ENCODE measurements around the gene NFE2L1. TPM values are rescaled to one million over a fixed set of nuclear protein-coding genes. Genes with fewer than 3 reads are reported as not detected.

The NFE2L1 gene
- total and polyA plus RNA-seq, 2 of the 8 experiments (the other 6 are each of a cell fraction or from before 2014, with no cell fraction given) = 140 to 143 TPM

GRCh38 chr17:48024149-48025039, 23.8 kb upstream of the NFE2L1 start:
- no peak overlapping the region for H3K23ac ChIP-seq (ENCODE audit: insufficient read length)
- H2AK5ac ChIP-seq (ENCODE audit: low read depth, low read length) = no peak overlapping the region
- H3K4me2 ChIP-seq (ENCODE audit: insufficient read depth in 1 of 2, low read depth in 2 of 2, low read length in 2 of 2) = peak overlapping the region; percentile 42 to 86
- no peak overlapping the region for H3K18ac ChIP-seq (ENCODE audit: extremely low read depth, low read length)
- DNase-seq (ENCODE audit: low read depth in 1 of 2, low spot score in 2 of 2) (peak in 1 of 2 experiments; percentile 66), FAIRE-seq (no peak)
- no peak overlapping the region for H2AFZ ChIP-seq (ENCODE audit: low read length)
- no peaks in the 10 kb centered on the region for H3K79me2 ChIP-seq (ENCODE audit: control insufficient read depth in 1 of 2, insufficient read depth in 2 of 2, low read length in 2 of 2)
- H2BK5ac ChIP-seq (ENCODE audit: low read depth, low read length) = no peak overlapping the region
- ChIA-PET CTCF (ENCODE audit: partially characterized antibody) (interaction anchor here (0.7 to 8.9 kb wide), 24 partner anchors 11 to 598 kb away, joined by 3 to 181 read pairs (median 5); partner anchors contain the start of genes NFE2L1 and SNX11), POLR2A (ENCODE audit: partially characterized antibody) (interaction anchor here (0.9 to 28.1 kb wide), 4 partner anchors 11 to 69 kb away, joined by 4 to 1227 read pairs (median 7); partner anchors contain the start of gene NFE2L1)
- H3K4me3 ChIP-seq (ENCODE audit: extremely low read depth in 1 of 4, insufficient read depth in 2 of 4, low read depth in 3 of 4, low read length in 4 of 4) = peak overlapping the region; percentile 23 to 65 (median 44)
- no peaks in the 10 kb centered on the region for H3K9me3 ChIP-seq (ENCODE audit: insufficient read depth in 2 of 2, low read depth in 1 of 2, low read length in 1 of 2)
- no peaks in the 10 kb centered on the region for H3K36me3 ChIP-seq (ENCODE audit: control insufficient read depth in 2 of 4, insufficient read depth in 4 of 4, low read length in 3 of 4)
- no peaks in the 10 kb centered on the region for H4K20me1 ChIP-seq (replicated peaks in 1 of 2; ENCODE audit: control insufficient read depth in 1 of 2, insufficient read depth in 2 of 2, low read length in 2 of 2)
- H2BK12ac ChIP-seq (ENCODE audit: low read depth, low read length) = no peak overlapping the region
- H3K56ac ChIP-seq (replicated peaks; ENCODE audit: insufficient read length, low read depth, low read length) = no peak overlapping the region
- H3K14ac ChIP-seq (ENCODE audit: insufficient read length) = no peak overlapping the region
- peaks cover 2 to 23% (median 17%) of the 10 kb centered on the region in 4 experiments for H3K27me3 ChIP-seq (replicated peaks in 1 of 4; ENCODE audit: control insufficient read depth in 3 of 4, extremely low read depth in 1 of 4, insufficient read depth in 3 of 4, low read length in 3 of 4)
- H3K23me2 ChIP-seq (ENCODE audit: low read depth, low read length) = peaks cover 18% of the 10 kb centered on the region
- peak overlapping the region; percentile 12 for H4K91ac ChIP-seq (replicated peaks; ENCODE audit: insufficient read length, low read length)
- no peak overlapping the region for H2BK120ac ChIP-seq (replicated peaks; ENCODE audit: low read depth, low read length)
- H4K8ac ChIP-seq (ENCODE audit: extremely low read depth, insufficient read depth, low read length) = no peak overlapping the region
- no peak overlapping the region for H3K4ac ChIP-seq (replicated peaks; ENCODE audit: insufficient read length, low read depth, low read length)
- peaks cover 0 to 21% (median 11%) of the 10 kb centered on the region in 4 experiments; a peak in 5 of 7 replicates for H3K4me1 ChIP-seq (replicated peaks in 1 of 4; ENCODE audit: control insufficient read depth in 3 of 4, insufficient read depth in 4 of 4, low read length in 3 of 4)
- H3K27ac ChIP-seq (ENCODE audit: low read depth, low read length) = no peak overlapping the region
- H4K5ac ChIP-seq (ENCODE audit: insufficient read length, low read depth, low read length) = no peak overlapping the region
- H3K79me1 ChIP-seq (ENCODE audit: low read depth, low read length) = no peaks in the 10 kb centered on the region
- no peak overlapping the region for H2BK15ac ChIP-seq (ENCODE audit: low read length)
- H3K9ac ChIP-seq (replicated peaks in 1 of 4; ENCODE audit: extremely low read depth in 1 of 4, low read depth in 3 of 4, low read length in 3 of 4) = no peak overlapping the region
- 5% methylated on average over 52 of the region's 54 CpGs; no CpG with 5 or more reads in 1 of the 2 experiments for WGBS, 2 experiments (ENCODE audit: extremely low coverage in 1 of 2, insufficient coverage in 1 of 2, insufficient read length in 1 of 2, insufficient replicate concordance in 2 of 2, low coverage in 1 of 2, low lambda C conversion rate in 2 of 2, missing lambda C conversion rate in 1 of 2)
- no peak overlapping the region for H2BK20ac ChIP-seq (ENCODE audit: low read length)
- TF ChIP-seq NRF1 (IDR thresholded peaks at IDR 0.05; ENCODE audit: low read depth, low read length) = no peak
- TF ChIP-seq SIX5 (IDR thresholded peaks at IDR 0.05; ENCODE audit: low read depth, low read length) = no peak
- no peak for TF ChIP-seq CTBP2 (IDR thresholded peaks at IDR 0.05; ENCODE audit: borderline replicate concordance, insufficient read depth, insufficient read length, low read length)
- peak; percentile 75; the same call in 1 of the 2 replicates for TF ChIP-seq SUZ12 (IDR thresholded peaks at IDR 0.05; ENCODE audit: low read length)
- TF ChIP-seq SP4 (IDR thresholded peaks at IDR 0.05; ENCODE audit: low read length) = no peak
- TF ChIP-seq, protein P1, sequence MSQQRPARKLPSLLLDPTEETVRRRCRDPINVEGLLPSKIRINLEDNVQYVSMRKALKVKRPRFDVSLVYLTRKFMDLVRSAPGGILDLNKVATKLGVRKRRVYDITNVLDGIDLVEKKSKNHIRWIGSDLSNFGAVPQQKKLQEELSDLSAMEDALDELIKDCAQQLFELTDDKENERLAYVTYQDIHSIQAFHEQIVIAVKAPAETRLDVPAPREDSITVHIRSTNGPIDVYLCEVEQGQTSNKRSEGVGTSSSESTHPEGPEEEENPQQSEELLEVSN (IDR thresholded peaks at IDR 0.05) = no peak
- no peak for TF ChIP-seq SP2 (IDR thresholded peaks at IDR 0.05; ENCODE audit: low read length)
- no peak for TF ChIP-seq KDM4A (IDR thresholded peaks at IDR 0.05; ENCODE audit: low read depth, low read length, severe bottlenecking)
- no peak for TF ChIP-seq POU5F1 (IDR thresholded peaks at IDR 0.05; ENCODE audit: low read depth, low read length)

Data from H1 (cell line).